Activated T-cell treated with anti-CD3 and anti-CD28 coated beads for 24 hours (primary cell): ENCODE measurements around the gene GNAL.

Experiments used
- DNase-seq: peaks from one replicate; pipeline ENCODE4 v3.0.0-alpha.2; 2020; ENCODE audit warnings: low read depth

Gene GNAL

DNA sequence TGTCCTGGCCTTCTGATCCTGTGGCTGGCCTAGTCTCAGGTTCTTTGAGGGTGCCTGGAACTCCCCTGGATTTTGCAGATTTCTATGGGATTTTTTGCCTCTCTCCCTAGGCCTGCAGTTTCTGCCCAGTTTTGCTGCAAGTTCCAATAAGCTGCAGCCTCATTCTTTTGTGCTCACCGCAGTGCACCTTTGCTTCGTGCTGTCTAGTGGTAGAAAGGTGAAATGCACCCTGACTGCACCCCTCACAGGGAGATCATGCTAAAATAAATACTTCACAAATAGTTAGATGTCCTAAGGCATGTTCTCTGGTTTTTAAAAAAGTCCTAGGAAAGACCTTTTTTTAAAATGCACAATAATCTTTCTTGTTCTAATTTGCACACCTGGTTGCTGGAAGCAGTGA is 72.5 kb downstream of the GNAL start:
- DNase-seq = no peak

DNA sequence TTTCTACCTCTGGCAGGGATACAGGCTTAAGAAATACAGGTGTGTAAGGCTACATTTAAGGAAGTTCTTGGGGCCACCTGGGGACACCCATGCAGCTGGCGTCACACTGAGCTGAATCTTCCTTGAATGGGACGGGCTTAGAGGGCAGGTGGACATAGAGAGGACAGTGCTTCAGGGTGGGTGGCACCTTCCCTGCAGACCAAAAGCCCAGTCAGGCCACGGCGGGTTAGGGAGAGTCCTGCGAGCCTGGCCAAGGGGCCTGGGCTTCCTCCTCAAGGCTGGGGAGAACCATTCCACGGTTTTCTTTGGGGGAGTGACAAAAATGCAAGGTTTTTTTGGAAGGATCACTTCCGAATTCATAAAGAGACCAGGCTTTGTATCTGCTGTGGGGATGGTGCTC is 73.4 kb downstream of the GNAL start:
- DNase-seq = no peak

DNA sequence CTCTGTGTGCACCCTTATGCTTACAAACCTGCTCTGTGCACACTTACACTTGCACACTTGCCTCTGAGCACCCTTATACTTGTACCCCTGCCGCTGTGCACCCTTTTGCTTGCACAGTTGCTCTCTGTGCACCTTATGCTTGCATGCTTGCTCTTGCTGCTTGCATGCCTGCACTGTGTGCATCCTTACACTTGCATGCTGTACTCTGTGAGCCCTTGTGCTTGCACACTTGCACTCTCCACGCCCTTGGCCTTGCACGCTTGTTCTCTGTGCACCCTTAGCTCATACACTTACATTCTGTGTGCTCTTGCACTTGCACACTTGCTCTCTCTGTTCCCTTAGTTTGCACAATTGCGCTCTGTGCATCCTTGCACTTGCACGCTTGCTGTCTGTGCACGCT is 78.3 kb downstream of the GNAL start:
- DNase-seq = no peak

DNA sequence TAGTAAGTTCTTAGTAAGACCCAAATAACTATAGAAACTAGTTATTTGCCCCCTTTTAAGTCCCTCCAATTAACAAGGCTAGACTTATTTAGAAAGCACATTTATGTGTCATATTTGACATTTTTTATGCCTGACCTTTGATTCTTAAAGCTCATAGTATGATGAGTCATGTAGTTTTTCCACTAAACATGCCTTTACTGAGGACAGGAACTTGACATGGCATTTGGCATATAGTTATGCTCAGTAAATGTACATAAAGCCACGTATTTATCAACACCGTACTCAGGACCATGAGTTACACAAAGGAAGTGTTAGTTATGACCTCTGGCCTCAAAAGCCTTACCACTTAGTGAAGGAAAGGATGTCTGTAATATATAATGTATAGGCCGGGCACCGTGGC is 78.9 kb downstream of the GNAL start:
- no peak for DNase-seq

DNA sequence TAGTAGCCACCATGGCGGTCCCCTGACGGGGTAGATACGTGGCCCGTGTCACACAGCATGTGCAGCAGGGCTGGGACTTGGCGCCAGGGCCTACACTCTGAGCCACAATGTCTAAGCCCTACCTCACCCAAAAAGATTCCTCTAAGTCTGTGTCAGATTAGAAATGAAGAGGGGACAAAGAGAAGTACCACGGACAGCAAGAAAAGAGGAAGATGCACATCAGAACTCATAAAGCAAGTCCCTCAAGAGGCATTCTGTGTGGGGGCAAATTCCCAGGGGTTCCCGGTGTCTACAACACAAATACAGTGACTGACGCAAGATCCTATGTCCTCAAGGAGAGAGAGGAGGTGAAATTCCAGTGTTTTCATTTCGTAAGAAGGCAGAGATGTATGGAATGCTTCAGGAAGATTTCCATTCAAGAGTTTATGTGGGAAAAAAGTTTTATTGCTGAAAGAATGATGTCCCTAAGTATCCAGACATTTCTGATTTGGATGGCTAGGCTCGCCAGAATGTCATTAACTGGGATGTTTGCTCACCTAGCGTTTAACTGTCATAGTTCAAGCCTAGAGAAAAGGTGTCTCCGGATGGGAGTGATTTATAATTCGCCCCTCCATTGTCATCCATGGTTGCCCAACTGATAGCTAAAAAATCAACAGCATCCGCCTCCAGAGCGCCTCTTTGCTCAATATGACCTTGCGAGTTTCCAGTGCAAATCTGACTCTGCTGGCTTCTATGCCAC is 86.5 kb downstream of the GNAL start:
- DNase-seq = no peak

DNA sequence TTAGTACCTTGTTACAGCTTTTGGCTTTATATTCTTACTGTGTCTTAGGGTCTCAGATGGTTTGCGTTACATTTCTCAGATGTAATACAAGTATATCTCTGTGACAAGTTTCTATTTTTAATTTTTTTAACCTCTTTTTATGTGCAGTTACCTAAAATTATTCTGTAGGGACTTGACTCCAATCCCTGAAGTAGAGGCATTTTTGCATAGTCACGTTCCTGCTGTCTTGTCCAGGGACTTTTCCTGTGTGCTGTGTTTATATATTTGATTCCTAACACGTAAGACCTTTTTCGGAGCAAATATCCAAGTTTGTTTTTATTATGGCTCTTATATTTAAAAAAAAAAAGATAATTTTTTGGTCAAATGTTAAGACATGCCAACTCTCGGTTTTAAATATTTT is 91.0 kb downstream of the GNAL start:
- no peak for DNase-seq

DNA sequence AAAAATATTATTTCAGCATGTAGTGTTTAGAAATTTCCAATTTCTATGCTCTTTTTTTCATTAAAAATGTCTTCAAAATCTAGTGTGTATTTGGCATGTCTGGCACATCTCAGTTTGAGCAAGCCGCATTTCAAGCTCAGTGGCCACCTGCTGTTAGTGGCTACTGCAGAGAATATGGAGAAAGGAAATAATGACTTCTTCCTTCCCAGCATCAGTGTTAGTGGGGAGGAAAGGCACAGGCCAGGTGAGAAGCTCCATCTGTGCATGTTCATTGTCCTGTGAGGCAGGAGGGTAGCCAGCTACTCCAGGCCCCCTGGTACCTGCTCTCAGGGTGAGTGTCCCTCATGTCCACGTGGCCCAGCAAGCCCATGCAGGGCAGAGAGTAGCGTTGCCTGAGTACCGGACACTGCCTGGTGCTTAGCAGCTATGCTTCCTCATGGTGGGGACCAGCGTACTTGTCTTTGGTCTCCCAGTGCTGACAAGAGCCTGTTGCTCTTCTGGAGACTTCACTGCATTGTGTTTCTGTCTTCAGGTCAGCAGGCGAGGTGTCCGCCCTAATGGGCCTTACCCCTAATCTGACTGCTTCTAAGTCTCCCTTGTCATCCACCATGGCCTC is 94.8 kb downstream of the GNAL start:
- DNase-seq = no peak

DNA sequence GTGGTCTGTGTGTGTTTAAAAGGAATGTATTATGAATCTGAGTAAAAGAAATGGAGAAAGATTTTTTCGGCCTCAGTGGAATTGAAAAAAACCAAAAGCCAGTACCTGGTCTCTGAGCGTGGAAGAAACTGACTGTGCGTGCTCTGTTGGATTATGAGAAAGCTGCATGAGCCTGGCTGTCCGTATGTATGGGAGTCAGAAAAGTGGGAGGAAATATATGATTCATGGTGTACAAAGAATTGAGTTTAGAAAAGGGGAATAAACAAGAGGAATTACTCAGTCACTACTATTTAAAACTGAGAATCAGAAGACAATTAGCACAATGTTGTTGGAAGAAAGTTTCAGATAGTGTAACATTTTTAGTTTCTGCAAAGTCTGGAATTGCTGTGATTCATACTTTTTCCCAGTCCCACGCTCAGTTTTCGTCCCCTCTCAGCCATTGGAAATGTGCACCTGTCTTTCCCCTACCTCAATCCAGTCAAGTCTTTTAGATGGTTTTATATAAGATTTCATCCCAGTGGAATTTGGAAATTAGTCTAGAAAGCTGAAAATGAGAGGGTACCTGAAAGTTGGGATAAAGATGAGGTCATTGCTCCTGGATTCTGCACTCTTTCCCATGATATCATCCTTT is 95.7 kb downstream of the GNAL start:
- DNase-seq = no peak

DNA sequence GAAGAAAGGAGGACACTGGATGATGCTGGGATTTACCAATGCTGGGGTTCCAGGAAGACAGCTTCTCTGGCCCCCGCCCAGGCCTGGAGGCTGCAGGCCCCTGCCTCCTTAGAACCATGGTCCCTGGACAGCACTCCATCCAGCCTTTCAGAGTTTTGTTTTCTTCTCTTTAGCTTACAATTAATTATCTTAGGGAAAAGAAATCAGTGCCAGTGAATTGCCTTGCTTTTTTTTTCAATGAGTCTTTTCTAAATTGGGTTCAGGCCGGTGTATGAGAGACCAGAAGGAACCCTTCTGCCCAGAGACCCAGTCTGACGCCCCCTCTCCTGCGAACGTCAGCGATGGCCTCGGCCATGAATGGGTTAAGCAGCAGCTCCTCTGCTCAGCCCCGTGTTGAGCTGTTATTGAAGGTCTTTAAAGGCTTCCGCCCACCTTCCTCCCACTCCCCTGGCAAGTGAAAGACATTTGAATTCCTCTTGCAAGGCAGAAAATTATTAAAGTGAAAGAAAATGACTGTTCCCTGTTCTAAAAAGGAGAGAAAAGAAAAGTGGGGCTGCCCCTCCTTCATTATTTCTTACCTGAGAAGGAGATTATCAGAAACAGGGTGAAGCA is 96.5 kb downstream of the GNAL start:
- DNase-seq = no peak

DNA sequence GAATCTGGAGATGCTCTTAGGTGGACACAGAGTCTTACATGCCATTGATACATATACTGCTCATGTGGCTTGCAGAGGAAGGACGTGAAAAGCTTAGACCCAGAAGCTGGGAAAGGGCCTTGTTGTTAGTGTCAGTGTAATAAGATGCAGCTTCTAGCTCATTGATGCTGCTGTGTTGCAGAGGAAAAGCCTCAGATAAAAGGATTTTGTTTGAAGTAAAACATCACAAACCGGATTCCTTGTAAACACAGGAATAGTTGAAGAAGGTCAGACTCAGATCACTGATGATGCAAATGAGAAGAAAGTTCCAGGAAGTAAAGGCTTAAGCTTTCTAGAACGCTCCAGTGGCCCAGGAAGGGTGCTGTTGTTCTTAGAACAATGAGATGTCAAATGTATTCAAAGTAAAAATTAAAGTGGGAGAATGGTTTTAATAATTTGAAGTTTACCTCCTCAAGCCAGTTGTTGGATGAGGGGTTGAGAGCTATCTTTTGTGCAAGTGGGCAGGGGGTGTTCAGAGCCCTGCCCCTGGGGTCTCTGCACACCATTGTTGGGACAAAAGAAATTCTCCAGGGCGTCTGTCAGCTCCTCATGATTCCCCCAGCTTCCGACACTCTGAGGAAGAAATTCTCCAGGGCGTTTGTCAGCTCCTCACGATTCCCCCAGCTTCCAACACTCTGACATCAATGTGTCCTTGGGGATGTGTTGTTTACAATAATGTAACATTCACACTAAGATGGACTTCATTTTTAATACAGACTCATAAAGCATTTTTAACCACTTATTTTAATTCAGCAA is 100.8 kb downstream of the GNAL start:
- DNase-seq = no peak

DNA sequence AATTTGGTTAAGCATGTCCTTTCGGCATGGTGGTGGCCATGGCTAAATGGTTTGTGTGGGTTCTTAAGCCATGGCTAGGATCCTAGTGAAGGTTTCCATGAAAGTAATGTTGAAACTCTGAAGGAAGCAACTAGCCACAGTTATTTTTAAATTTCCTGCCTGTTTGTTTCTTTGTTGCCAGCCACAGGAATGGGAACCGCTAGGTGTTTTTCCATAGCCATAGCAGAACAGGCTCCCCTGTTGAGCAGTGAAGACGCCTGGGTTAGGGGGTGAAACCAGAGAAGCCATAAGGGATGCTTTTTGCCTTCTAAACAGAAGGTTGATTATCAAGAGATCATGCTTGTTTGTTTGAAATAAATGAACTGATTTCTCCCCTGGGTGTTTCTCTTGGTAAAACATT is 102.1 kb downstream of the GNAL start:
- no peak for DNase-seq

DNA sequence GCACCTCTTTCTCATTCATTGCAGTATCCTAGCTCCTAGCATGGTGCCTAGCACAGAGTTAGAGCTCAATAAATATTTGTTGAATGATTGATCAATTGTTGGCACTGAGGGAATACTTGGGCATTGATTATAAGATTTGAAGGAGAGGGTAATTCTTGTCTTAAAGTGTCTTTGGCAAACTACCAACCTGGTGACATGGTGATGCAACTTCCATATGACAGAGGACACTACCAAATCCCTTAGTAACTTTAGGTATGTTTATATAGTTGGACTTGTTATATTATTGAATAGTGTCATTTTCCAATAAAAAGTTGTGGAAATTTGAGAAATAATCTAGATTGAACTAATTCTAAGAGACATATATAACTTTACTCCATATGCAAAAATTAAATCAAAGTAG is 103.6 kb downstream of the GNAL start:
- no peak for DNase-seq

DNA sequence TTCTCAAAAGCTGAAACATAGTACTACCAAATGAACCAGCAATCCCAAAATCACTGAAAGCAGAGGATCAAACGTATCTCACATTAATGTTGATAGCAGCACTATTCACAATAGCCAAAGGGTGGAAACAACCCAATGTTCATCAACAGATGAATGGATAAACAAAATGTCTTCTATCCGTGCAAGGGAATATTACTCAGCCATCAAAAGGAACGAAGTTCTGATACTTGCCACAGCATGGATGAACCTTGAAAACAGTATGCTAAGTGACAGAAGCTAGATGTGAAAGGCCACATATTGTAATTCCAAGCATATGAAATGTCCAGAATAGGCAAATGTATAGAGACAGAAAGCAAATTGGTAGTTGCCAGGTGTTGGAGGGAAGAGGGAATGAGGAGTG is 105.1 kb downstream of the GNAL start:
- no peak for DNase-seq

DNA sequence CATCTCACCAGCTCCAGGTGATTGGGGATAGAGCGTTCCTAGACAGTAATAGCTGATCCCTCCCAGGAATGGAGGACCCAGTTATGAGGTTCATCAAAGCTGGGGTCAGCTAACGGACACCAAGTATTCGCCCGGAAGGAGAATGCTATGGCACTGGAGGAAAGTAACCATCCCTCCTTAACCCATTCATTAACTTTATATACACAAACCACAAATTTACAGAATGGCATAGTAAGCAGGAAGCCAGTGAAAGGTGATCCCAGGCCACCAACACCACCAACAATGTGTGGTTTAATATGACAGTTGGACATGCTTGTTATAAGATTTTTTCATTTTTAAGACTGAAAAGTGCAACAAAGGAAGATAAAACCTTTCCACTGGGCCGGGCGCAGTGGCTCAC is 106.9 kb downstream of the GNAL start:
- DNase-seq = no peak

DNA sequence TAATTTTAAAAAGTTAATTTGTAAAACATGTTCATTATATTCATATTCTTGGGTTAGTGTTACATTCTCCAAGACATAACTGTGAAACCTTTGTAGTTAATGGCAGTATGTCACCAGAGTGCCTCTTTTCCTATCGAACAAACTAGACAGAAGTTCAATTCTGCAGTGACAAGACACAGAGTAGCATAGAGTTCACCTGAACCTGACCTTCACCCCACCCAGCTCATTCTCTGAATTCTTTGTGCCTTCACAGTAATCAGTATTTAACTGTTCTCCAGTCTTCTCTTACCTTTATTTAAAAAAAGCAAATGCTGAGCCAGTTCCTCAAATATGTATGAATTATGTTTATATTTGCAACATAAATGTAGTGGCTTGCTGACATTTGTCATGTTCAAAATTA is 109.2 kb downstream of the GNAL start:
- no peak for DNase-seq

DNA sequence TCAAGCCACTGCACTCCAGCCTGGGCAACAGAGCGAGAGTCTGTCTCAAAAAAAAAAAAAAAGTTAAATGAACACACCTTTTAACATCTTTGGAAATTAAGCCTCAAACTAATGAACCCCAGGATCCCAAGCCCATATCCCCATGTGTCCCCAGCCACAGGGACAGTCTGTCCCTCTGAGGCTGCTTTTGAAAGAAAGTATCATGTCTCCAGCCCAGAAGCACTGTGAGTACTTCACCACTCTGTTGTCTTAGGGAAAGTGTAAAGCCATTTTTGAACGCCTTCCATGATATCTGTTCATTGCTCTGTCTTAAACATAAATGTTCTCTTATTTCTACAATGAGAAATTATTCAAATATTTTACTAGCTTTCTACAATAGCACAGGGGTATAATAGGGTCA is 110.0 kb downstream of the GNAL start:
- no peak for DNase-seq

DNA sequence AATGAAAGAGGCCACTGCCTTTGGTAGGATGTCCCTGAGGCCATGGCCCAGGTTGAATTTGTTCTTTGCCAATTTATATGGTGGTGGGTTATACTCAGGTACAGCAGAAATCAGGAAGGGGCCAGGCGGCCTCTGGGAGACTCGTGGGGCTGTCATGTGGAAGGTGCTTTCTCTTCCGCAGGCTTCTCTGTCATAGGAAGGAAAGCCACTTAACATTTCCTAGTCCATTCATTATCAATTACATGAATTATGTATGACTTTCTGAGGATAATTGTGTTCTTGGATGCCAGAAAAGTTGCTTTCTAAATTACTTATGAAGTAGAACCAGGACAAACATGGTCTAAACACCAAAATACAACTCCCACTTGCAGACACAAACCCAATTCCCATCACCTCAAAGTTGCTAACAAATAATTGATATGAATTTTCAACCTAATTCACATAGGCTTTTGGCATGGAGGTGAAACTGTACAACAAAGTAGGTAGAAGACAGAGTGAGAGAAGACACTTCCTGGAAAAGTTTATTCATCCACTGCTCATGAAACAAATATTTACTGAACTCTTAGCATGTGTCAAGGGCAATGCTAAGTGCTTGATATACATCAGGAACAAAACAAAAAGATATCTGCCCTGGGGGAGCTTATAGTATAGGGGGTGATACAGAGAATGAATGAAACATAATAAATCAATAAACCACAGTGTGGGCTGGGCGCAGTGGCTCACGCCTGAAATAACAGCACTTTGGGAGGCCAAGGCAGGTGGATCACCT is 111.7 kb downstream of the GNAL start:
- DNase-seq = no peak

DNA sequence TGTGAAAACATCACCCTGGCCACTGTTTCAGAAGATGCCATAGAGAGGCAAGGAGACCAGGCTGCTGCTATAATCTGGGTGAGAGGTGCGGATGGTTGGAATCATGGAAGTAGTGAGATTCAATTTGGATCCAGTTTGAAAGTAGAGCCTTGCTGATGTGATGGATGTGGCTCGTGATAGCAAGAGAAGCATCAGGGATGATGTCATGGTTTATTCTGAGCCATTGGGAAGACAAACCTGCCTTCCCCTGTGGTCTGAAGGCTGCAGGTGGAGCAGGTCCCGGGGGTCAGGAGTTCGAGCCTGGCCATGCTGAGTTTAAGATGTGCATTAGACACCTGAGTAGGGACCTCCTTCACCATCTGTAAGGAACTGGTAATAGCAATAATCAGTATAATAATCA is 112.5 kb downstream of the GNAL start:
- no peak for DNase-seq

DNA sequence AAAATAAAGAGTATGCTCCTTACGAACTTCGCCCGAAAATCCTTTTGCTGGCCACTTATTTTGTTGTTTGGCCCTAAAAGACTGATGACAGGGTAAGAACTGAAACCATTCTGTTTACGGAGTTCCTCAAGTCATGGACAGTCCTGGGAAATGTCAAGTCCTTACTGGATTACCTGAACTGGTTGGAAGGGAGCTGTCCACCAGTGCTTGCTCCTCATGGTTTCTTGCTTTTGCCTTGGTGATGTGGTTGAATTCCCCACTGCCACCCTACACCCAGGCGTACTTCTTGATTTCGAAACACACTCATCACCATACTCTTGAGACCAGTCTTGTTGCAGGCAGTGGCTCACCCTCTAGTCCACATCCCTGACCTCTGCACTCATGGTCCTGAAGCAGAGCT is 113.1 kb downstream of the GNAL start:
- no peak for DNase-seq

DNA sequence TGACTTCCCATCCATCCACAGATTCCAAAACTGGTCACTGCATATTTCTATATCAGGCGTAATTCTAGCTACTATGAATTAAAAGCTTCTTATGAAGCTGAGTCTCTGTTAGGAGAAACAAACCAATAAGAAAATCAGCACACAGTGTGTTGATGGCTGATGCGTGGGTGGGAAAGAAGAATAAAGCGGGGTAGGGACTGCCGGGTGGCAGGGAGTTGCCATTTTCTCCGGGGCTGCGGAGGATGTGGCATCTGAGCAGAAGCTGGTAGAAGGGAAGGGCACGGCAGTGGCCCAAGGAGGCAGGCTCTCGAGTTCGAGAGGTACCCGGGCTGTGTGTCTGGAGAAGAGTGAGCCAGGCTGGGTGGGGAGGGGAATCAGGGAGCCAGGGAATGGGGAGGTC is 113.5 kb downstream of the GNAL start:
- DNase-seq = no peak

DNA sequence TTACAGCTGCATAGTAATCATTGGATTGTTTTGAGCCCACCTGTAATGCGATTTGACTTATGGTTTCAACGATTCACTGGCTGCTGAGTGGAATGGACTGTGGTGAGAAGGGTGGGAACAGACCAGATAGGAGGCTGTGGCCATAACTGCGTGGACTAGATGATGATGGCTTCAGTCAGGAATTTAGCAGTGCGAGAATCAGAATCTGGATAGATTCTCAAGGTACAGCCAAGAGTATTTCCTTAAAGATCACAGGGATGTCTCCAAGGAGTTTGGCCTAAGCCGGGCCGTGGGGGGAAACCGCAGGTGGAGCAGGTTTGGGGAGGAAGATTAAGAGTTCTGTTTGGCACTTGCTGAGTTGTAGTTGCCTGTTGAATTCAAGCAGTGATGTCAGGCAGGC is 118.2 kb downstream of the GNAL start:
- DNase-seq = no peak
